K562 (cell line): Measurements from ENCODE around the gene EML5. TPM values are rescaled to one million over a fixed set of nuclear protein-coding genes. Genes with fewer than 3 reads are reported as not detected.

Experiments used
- ARID1B ChIP-seq: fragments of 450-650 bp; IDR thresholded peaks from 2 replicates; pipeline ENCODE4 v1.6.1; 2016; ENCODE audit warnings: antibody characterized with exemption, mild to moderate bottlenecking, inconsistent platforms
- NCOA4 ChIP-seq: fragments of 450-650 bp; IDR thresholded peaks from 2 replicates; pipeline ENCODE4 v1.6.1; 2018; ENCODE audit warnings: mild to moderate bottlenecking; ENCODE audit not compliant: partially characterized antibody
- SFPQ ChIP-seq: fragments of 200-400 bp; formaldehyde crosslinking; IDR thresholded peaks from 2 replicates; pipeline ENCODE4 v1.6.1; 2017; ENCODE audit warnings: mild to moderate bottlenecking, low read depth, low read length, moderate library complexity
- polyA plus RNA-seq, 8 experiments: library from polyadenylated mRNA; depleted of rRNA in 4 of 8; stranded (reverse) in 5 of 8; unstranded in 3 of 8; fragments of >200 nt; fragmentation: Nextera tagmentation in 2 of 8; fragmentation: Illumina TruSeq in 1 of 8; extraction: Ambion mirVana in 2 of 8; extraction: Trizol in 1 of 8; gene quantifications; 2 replicates each; pipeline versions ENCODE4 v1.2.1 to v1.2.3, GENCODE V29; 2011 to 2014; ENCODE audit warnings: inconsistent platforms in 1 of 8, missing spikeins in 1 of 8
- total RNA-seq, 7 experiments: library from RNA; depleted of rRNA in 6 of 7; stranded (reverse); fragments of >200 nt in 6 of 7; fragmentation: Illumina TruSeq in 2 of 7; extraction: Trizol in 2 of 7; gene quantifications; 2 replicates each; pipeline versions ENCODE4 v1.2.1 to v1.2.3, GENCODE V29; 2011 to 2021; ENCODE audit warnings: low replicate concordance in 1 of 7
- TF ChIP-seq, protein P1 (sequence below), 2 experiments: IDR thresholded peaks in 1 of 2; conservative IDR thresholded peaks in 1 of 2; 2 replicates each; pipeline ENCODE4 v1.6.1; 2016; ENCODE audit warnings: low read depth in 2 of 2, mild to moderate bottlenecking in 1 of 2, missing compliant biosample characterization in 1 of 2, missing genetic modification characterization in 1 of 2, moderate library complexity in 1 of 2
- TF ChIP-seq, protein P2 (sequence below), 2 experiments: IDR thresholded peaks; 2 replicates each; pipeline ENCODE4 v1.6.1; 2011; ENCODE audit warnings: borderline replicate concordance in 1 of 2, control low read depth in 1 of 2, low read depth in 1 of 2, low read length in 1 of 2, mild to moderate bottlenecking in 1 of 2, mixed read lengths in 1 of 2, moderate library complexity in 1 of 2; ENCODE audit not compliant: insufficient read depth in 1 of 2, insufficient read length in 1 of 2, poor library complexity in 1 of 2, severe bottlenecking in 1 of 2; ENCODE audit errors: extremely low read depth in 1 of 2

EML5 gene
- total and polyA plus RNA-seq, 9 of the 15 experiments (the other 6 are each of a cell fraction or from before 2014, with no cell fraction given) = 0.06 to 0.34 (median 0.22) TPM

DNA sequence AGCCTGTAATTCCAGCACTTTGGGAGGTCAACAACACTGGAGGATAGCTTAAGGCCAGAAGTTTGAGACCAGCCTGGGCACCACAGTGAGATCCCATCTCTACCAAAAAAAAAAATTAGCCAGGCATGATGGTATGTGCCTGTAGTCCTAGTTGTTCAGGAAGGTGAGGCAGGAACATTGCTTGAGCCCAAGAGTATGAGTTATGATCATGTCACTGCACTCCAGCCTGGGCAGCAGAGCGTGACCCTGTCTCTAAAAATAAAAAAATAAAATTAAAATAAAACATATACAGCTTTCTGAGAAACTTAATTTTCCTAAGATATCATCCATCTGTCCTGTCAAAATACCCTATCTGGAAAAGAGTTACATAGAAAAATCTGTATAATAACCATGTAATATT lies 38.9 kb downstream of the EML5 start (continued):
- TF ChIP-seq, protein P1, sequence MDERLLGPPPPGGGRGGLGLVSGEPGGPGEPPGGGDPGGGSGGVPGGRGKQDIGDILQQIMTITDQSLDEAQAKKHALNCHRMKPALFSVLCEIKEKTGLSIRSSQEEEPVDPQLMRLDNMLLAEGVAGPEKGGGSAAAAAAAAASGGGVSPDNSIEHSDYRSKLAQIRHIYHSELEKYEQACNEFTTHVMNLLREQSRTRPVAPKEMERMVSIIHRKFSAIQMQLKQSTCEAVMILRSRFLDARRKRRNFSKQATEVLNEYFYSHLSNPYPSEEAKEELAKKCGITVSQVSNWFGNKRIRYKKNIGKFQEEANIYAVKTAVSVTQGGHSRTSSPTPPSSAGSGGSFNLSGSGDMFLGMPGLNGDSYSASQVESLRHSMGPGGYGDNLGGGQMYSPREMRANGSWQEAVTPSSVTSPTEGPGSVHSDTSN (CRISPR knock-in tag; IDR thresholded peaks at IDR 0.05; ENCODE audit: low read depth) = no peak
- TF ChIP-seq, protein P1 (tag; conservative IDR thresholded peaks at IDR 0.05; ENCODE audit: low read depth) = no peak
- TF ChIP-seq NCOA4 (no peak), SFPQ (no peak), ARID1B (no peak)
- TF ChIP-seq, protein P2, sequence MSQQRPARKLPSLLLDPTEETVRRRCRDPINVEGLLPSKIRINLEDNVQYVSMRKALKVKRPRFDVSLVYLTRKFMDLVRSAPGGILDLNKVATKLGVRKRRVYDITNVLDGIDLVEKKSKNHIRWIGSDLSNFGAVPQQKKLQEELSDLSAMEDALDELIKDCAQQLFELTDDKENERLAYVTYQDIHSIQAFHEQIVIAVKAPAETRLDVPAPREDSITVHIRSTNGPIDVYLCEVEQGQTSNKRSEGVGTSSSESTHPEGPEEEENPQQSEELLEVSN (IDR thresholded peaks at IDR 0.05; ENCODE audit: borderline replicate concordance in 1 of 2, extremely low read depth in 1 of 2, insufficient read depth in 1 of 2, insufficient read length in 1 of 2, low read depth in 1 of 2, low read length in 1 of 2, poor library complexity in 1 of 2, severe bottlenecking in 1 of 2) = no peak
